ENCODE data around the gene CTBP2. TPM values are rescaled to one million over a fixed set of nuclear protein-coding genes. Genes with fewer than 3 reads are reported as not detected.
A peak's percentile ranks its signal among the peaks of the same experiment; 100 is the strongest.

The CTBP2 gene
- total and polyA plus RNA-seq, 2 donors = 45.3 to 49.8 TPM

GRCh38 chr10:125011926-125012705 lies 148.2 kb downstream of the CTBP2 start:
- H3K36me3 ChIP-seq (ENCODE audit: insufficient read depth) = no peaks in the 10 kb centered on the region
- H3K27ac ChIP-seq (ENCODE audit: low read depth) = no peak overlapping the region
- no peak for DNase-seq (ENCODE audit: extremely low spot score)
- no peaks in the 10 kb centered on the region for H3K4me1 ChIP-seq (ENCODE audit: insufficient read depth)
- 86% methylated on average over 27 of the region's 27 CpGs for WGBS
- H3K4me3 ChIP-seq (ENCODE audit: low read depth, low read length) = no peak overlapping the region

DNA sequence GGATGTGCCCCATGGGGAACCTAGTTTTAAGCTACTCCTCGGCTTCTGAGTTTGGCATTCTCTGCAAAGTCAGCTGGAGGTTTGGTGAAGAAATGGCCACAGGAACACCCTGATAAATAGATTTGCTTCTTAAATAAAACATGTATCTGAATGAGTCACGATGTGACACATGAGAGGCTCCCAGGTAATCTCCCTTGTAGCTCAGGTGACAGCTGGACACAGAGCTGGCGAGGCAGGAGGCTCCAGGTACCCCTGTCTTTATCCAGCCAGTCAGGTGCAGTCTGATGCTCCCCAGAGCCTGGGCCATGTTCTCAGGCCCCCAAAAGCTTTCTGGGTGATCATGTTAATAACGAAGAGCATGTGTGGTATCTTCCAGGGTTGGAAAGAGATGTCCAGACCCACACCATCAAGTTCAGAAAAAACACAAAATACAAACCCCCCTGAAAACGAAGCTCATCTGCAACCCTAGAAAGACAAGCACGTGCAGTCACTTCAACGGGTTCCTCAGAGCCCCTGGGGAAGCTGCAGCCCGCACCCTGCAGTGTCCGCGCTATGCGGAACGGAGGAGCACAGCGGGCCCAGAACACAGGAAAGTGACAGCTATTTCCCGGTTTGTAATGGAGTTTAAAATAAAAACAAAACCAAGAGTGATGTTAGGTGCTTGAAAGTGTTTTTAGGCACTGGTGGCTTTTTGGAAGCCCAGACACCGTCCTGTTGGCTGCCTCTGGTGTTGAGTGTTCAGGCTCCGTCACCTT lies 149.0 kb downstream of the CTBP2 start:
- DNase-seq (ENCODE audit: extremely low spot score) = no peak
- Histone ChIP-seq H3K36me3 (ENCODE audit: insufficient read depth) (no peaks in the 10 kb centered on the region), H3K4me3 (ENCODE audit: low read depth, low read length) (no peak overlapping the region), H3K27ac (ENCODE audit: low read depth) (peak overlapping the region; percentile 42), H3K4me1 (ENCODE audit: insufficient read depth) (no peaks in the 10 kb centered on the region)
- WGBS = 88% methylated on average over 16 of the region's 16 CpGs

DNA sequence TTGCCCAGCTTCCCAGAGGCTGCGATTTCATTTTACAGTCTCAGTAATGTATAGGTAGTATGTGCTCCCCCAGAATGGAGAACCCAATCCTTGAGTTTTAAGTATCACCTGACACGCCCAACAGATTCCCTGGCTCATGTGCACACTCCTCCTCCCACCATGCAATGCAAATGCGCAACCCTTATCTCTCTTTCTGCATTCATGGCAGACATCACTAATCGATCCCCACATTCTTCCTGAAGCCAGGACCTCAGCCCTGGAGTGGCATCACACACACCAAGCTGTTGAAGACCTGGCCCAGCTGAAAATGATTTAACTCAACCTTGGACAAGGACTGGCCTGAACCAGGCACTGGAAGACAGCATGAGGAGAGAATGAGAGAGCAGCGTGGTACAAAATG lies 150.0 kb downstream of the CTBP2 start:
- no peak for DNase-seq (ENCODE audit: extremely low spot score)
- H3K4me3 ChIP-seq (ENCODE audit: low read depth, low read length) = no peak overlapping the region
- H3K4me1 ChIP-seq (ENCODE audit: insufficient read depth) = no peaks in the 10 kb centered on the region
- no peaks in the 10 kb centered on the region for H3K36me3 ChIP-seq (ENCODE audit: insufficient read depth)
- H3K27ac ChIP-seq (ENCODE audit: low read depth) = no peak overlapping the region
- WGBS = 91% methylated on average over 5 of the region's 5 CpGs

- Histone ChIP-seq H3K36me3 (ENCODE audit: insufficient read depth) (no peaks in the 10 kb centered on the region), H3K4me3 (ENCODE audit: low read depth, low read length) (no peak overlapping the region), H3K4me1 (ENCODE audit: insufficient read depth) (no peaks in the 10 kb centered on the region), H3K27ac (ENCODE audit: low read depth) (peak overlapping the region; percentile 70)
- DNase-seq (ENCODE audit: extremely low spot score) = no peak
- 66% methylated on average over 15 of the region's 15 CpGs for WGBS
Measured at GRCh38 chr10:125009661-125010161, 150.7 kb downstream of the CTBP2 start.

GRCh38 chr10:125008689-125009638 lies 151.4 kb downstream of the CTBP2 start:
- WGBS = 78% methylated on average over 22 of the region's 22 CpGs
- H3K4me3 ChIP-seq (ENCODE audit: low read depth, low read length) = no peak overlapping the region
- no peaks in the 10 kb centered on the region for H3K4me1 ChIP-seq (ENCODE audit: insufficient read depth)
- no peak for DNase-seq (ENCODE audit: extremely low spot score)
- H3K36me3 ChIP-seq (ENCODE audit: insufficient read depth) = no peaks in the 10 kb centered on the region
- peak overlapping the region; percentile 66 for H3K27ac ChIP-seq (ENCODE audit: low read depth)

DNA sequence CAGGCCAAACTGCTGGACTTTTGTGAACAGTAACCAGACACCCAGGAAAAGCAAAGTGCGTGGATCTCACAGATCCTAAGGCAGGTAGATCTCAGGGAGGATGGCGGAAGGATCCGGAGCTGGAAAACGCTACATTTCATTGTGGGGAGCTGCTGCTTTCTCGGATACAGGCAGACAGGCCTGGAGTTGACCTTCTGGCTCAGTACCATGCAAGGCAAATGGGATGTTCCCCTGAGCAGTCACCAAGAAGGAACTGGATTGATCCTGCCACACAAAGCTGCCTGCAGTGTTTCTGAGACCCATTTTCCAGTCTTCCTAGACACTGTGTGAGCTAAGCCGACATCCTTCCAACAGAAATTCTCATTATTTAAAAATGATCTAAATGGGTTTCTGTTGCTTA lies 152.9 kb downstream of the CTBP2 start:
- no peaks in the 10 kb centered on the region for H3K4me1 ChIP-seq (ENCODE audit: insufficient read depth)
- H3K4me3 ChIP-seq (ENCODE audit: low read depth, low read length) = no peak overlapping the region
- no peaks in the 10 kb centered on the region for H3K36me3 ChIP-seq (ENCODE audit: insufficient read depth)
- WGBS = 93% methylated on average over 6 of the region's 6 CpGs
- H3K27ac ChIP-seq (ENCODE audit: low read depth) = no peak overlapping the region
- no peak for DNase-seq (ENCODE audit: extremely low spot score)

DNA sequence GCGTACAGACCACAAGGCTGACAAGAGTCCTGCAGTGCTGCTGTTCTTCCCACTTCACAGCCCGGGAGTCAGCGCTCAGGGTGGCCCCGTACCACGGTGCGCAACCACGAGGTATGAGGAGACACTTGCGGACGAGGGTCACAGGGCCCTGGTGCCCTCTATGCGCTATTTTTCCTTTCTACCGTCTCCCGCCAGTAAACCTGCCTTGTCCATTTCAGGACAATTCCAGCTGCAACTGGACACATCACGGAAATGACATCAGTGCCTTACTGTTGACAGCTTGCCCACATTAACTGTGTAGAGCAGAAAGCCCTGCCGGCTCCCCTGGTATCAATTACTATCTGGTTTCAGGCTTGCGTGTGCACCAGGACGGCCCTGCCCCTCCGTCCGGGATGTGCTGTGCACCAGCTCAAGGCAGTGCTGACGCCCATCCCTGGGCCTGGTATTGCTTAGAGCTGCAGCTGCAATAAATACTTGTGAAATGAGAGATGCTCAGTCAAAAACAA lies 153.4 kb downstream of the CTBP2 start:
- 75% methylated on average over 19 of the region's 19 CpGs for WGBS
- no peaks in the 10 kb centered on the region for H3K36me3 ChIP-seq (ENCODE audit: insufficient read depth)
- H3K4me1 ChIP-seq (ENCODE audit: insufficient read depth) = no peaks in the 10 kb centered on the region
- no peak overlapping the region for H3K27ac ChIP-seq (ENCODE audit: low read depth)
- H3K4me3 ChIP-seq (ENCODE audit: low read depth, low read length) = no peak overlapping the region
- DNase-seq (ENCODE audit: extremely low spot score) = no peak

GRCh38 chr10:125006188-125006680 lies 154.1 kb downstream of the CTBP2 start:
- Histone ChIP-seq H3K36me3 (ENCODE audit: insufficient read depth) (no peaks in the 10 kb centered on the region), H3K4me3 (ENCODE audit: low read depth, low read length) (no peak overlapping the region), H3K4me1 (ENCODE audit: insufficient read depth) (no peaks in the 10 kb centered on the region), H3K27ac (ENCODE audit: low read depth) (no peak overlapping the region)
- no peak for DNase-seq (ENCODE audit: extremely low spot score)
- WGBS = 92% methylated on average over 9 of the region's 9 CpGs

DNA sequence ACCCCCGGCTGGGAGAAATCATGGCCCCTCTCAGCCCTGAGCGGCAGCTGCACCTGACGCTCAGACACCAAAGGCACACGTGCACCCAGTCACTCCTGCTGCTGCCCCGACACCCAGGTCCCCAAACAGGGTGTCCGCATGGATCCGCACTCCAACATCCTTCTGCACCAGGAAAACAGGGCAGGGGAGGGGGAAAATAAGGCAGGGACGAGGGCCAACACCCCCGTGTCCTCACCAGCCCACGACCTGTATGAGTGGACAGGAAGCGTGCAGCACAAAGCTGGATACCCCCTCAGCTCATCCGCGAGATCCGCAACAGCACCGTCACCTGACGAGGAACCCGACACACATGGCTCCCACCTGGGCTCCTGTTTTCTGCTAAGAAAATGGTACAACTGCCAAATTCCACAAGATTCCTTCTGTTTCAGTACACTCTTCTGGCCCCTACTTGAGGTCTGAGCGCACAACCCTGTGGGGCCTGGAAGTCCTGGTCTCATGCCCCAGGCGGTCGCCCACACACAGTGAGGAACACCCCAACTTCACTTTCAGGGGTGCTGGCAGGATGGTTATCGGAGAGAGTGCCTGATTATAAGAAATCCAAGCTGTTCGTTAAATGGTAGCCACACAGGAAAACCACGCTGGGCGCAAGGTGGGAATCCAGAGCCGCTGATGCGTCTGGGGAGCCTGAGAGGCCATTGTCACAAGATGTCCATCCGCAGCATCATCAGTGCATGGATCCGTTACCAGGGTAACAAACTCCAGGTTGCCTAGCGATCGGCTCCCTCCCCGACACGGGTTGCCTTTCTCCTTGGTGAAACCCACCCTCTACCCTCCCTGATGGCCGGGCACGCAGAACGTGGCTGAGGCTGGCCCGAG lies 154.8 kb downstream of the CTBP2 start:
- no peaks in the 10 kb centered on the region for H3K4me1 ChIP-seq (ENCODE audit: insufficient read depth)
- 95% methylated on average over 36 of the region's 36 CpGs for WGBS

DNA sequence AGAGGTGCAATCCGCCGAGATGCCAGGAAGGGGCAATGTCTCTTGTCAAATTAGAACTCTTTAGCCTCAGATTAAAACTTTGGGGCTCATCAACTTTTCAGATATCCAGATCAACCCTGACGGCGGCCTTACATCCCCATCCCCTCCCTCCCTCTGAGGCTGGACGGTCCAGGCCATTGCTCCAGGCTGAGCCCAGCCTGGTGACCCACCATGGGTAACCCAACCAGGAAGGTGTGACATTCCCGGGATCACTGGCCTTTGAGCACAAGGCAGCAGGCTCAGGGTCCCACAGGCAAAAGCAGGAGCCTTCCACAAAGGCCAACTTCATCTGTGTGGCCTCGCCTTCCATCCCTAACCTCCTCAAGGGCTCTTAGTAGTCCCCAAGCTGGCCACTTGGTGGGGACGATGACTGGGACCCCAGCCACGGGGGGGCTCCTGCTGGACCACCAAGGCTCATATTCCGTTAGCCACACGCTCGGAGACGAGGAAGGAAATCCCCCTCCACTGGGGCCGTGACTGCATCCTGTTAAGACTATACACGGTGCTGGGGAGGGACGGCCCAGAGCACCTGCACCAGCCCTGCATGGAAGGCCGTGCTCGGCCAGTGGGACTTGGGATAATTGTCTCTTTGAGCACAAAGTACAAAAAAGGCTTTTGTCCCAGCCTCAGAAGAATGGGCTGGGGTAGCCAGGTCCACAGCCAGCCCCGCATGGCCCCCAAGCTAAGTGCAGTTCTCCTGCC lies 155.6 kb downstream of the CTBP2 start:
- Histone ChIP-seq H3K4me1 (ENCODE audit: insufficient read depth) (no peaks in the 10 kb centered on the region), H3K36me3 (ENCODE audit: insufficient read depth) (no peaks in the 10 kb centered on the region), H3K27ac (ENCODE audit: low read depth) (no peak overlapping the region), H3K4me3 (ENCODE audit: low read depth, low read length) (no peak overlapping the region)
- 92% methylated on average over 19 of the region's 19 CpGs for WGBS
- DNase-seq (ENCODE audit: extremely low spot score) = no peak

More for the DNA sequence above, 154.8 kb downstream of the CTBP2 start:
- H3K36me3 ChIP-seq (ENCODE audit: insufficient read depth) = no peaks in the 10 kb centered on the region
- no peak for DNase-seq (ENCODE audit: extremely low spot score)
- no peak overlapping the region for H3K27ac ChIP-seq (ENCODE audit: low read depth)
- H3K4me3 ChIP-seq (ENCODE audit: low read depth, low read length) = no peak overlapping the region

- Histone ChIP-seq H3K36me3 (ENCODE audit: insufficient read depth) (no peaks in the 10 kb centered on the region), H3K4me3 (ENCODE audit: low read depth, low read length) (no peak overlapping the region), H3K27ac (ENCODE audit: low read depth) (no peak overlapping the region), H3K4me1 (ENCODE audit: insufficient read depth) (no peaks in the 10 kb centered on the region)
- 92% methylated on average over 14 of the region's 14 CpGs for WGBS
- DNase-seq (ENCODE audit: extremely low spot score) = no peak
Measured at GRCh38 chr10:125003901-125004467, 156.4 kb downstream of the CTBP2 start.

Measured in urinary bladder (tissue), 4 donors.